ENCODE data around the gene USP1.

GRCh38 chr1:62435231-62436038 lies 1.4 kb upstream of the USP1 start:
- no peak for TF ChIP-seq POLR2A (IDR thresholded peaks at IDR 0.05; ENCODE audit: low read depth, low read length)
- TF ChIP-seq CTCF (conservative IDR thresholded peaks at IDR 0.05; ENCODE audit: low read depth, low read length) = no peak
- TF ChIP-seq RAD21 (IDR thresholded peaks at IDR 0.05; ENCODE audit: low read length) = no peak
- TF ChIP-seq CHD1 (IDR thresholded peaks at IDR 0.05; ENCODE audit: low read depth, low read length) = peak; percentile 69; the same call in 1 of the 2 replicates
- no peak for TF ChIP-seq MAZ (IDR thresholded peaks at IDR 0.05; ENCODE audit: borderline replicate concordance, low read depth, low read length)
- TF ChIP-seq USF2 (IDR thresholded peaks at IDR 0.05; ENCODE audit: low read depth, low read length) = no peak
- no peak for TF ChIP-seq MAFK (IDR thresholded peaks at IDR 0.05; ENCODE audit: low read depth, low read length)
- no peak for TF ChIP-seq CEBPB (IDR thresholded peaks at IDR 0.05; ENCODE audit: low read depth, low read length)
- TF ChIP-seq MXI1 (IDR thresholded peaks at IDR 0.05; ENCODE audit: borderline replicate concordance, low read depth, low read length) = no peak
- no peak for TF ChIP-seq RCOR1 (IDR thresholded peaks at IDR 0.05; ENCODE audit: insufficient replicate concordance, low read length)
- TF ChIP-seq RFX5 (IDR thresholded peaks at IDR 0.05; ENCODE audit: low read depth, low read length) = no peak
- TF ChIP-seq ELK1 (IDR thresholded peaks at IDR 0.05; ENCODE audit: borderline replicate concordance, low read depth, low read length) = no peak
- no peak for TF ChIP-seq SMC3 (IDR thresholded peaks at IDR 0.05; ENCODE audit: low read depth, low read length)
- TF ChIP-seq BHLHE40 (IDR thresholded peaks at IDR 0.05; ENCODE audit: low read depth, low read length) = no peak

All from IMR-90 (cell line).